GM12874 (cell line): ENCODE data around the gene GRAMD1B.
A peak's percentile ranks its signal among the peaks of the same experiment; 100 is the strongest.

ENCODE experiments used
- TF ChIP-seq, protein P1 (sequence below): IDR thresholded peaks from 2 replicates; pipeline ENCODE4 v1.5.1; 2011; ENCODE audit warnings: low read depth, mild to moderate bottlenecking, control low read depth, low read length, moderate library complexity; ENCODE audit not compliant: insufficient read depth

GRAMD1B gene

DNA sequence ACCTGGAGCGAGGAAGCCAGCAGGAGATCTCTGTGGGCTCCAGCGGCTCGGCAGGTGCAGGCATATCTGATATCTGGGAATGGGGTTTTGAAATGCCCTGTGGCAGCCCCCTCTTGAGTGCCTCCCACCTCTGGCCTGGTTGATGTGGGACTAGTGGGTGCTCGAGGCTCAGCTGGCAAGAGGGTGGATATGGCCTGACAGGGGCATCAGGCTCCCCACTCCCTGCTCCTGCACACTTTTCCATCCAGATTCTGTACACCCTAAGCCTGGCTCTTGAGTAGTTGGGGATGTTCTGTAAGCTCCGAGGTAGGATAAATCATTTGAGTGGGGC is 149.4 kb downstream of the GRAMD1B start:
- TF ChIP-seq, protein P1, sequence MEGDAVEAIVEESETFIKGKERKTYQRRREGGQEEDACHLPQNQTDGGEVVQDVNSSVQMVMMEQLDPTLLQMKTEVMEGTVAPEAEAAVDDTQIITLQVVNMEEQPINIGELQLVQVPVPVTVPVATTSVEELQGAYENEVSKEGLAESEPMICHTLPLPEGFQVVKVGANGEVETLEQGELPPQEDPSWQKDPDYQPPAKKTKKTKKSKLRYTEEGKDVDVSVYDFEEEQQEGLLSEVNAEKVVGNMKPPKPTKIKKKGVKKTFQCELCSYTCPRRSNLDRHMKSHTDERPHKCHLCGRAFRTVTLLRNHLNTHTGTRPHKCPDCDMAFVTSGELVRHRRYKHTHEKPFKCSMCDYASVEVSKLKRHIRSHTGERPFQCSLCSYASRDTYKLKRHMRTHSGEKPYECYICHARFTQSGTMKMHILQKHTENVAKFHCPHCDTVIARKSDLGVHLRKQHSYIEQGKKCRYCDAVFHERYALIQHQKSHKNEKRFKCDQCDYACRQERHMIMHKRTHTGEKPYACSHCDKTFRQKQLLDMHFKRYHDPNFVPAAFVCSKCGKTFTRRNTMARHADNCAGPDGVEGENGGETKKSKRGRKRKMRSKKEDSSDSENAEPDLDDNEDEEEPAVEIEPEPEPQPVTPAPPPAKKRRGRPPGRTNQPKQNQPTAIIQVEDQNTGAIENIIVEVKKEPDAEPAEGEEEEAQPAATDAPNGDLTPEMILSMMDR, result no peak

DNA sequence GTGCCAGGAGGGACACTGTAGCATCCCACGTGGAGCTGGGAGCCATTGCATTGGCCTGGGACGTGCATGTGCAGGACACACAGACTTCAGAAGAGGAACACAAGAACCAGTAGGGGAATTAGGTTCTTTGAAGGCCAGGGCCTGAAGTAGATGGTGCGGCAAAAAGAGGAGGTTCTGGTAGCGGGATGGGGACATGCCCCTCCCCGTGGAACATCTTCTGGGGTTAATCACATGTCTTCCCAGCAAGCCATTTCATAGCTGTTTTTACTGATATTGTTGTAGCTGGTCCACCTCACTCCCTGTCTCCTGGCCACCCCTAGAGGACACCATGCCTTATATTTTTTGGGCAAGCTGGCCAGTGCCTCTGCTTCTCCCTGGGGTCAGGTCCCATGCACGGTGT is 150.1 kb downstream of the GRAMD1B start:
- TF ChIP-seq, protein P1, result no peak

DNA sequence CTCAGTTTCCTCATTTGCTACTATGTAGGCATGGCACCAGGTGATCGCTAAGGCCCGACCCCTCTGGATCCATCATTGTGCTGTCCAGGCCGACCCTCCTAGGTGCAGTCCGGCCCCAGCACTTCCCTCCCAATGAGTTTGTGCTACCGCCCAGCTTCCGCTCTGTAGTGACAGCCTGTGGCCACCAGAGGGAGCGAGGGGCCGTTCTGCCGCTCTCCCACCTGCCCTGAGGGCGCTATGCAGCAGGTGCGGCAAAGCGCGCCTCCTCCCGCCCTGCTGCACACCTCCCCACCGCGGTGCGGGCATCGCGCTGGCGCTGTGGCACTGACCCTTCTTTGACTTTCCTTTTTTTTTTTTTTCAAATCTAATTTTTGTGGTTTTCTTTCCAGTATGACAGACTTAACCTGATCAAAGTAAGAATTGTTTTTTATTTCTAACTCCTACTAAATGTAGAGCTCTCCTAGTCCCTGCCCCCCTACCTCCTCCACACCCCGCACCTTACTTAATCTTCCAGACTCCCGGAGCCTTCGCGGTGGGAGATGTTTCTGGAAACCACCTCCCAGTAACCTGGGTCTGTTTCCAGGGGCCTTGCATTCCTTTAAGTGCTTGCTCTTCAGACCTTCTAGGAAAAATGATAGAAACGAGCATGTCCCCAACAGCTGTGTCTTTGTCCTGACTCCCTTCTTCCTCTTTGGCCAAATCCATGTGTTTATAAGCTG is 150.6 kb downstream of the GRAMD1B start:
- TF ChIP-seq, protein P1, result peak; percentile 93

DNA sequence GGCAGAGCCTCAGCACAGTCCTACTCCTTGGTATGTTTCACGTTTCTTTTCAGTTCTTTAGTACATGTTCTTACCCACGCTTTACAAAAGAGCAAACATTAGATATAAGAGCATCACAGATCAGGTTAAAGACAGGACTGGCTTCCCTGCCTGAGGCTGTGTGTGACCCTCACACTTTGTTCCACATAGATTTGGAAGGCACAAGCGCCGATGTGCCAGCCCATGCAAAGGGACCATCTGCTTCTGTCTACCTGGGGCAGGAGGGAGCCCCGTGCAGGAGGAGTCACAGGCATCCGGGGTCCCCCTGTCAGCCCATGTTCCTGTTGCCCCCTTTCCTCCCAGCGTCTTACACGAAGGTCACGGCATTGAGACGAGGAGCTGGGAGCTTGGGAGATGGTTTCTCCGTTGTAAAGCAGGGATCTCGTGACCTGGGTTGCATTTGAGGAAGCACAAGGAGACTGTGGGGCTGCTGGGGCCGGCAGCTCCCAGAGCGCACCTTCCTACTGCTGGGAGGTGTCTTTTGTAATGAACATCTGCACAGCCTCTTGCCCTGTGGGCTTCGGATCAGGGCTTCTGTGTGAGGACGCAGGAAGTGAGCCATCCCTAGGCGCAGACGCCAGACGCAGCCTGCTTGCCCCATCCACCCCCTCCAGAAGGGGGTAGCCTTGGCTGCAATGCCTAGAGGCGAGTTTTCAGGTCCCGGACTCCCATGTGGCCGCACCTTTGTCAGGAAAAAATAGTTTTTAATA is 151.8 kb downstream of the GRAMD1B start:
- TF ChIP-seq, protein P1, result no peak

DNA sequence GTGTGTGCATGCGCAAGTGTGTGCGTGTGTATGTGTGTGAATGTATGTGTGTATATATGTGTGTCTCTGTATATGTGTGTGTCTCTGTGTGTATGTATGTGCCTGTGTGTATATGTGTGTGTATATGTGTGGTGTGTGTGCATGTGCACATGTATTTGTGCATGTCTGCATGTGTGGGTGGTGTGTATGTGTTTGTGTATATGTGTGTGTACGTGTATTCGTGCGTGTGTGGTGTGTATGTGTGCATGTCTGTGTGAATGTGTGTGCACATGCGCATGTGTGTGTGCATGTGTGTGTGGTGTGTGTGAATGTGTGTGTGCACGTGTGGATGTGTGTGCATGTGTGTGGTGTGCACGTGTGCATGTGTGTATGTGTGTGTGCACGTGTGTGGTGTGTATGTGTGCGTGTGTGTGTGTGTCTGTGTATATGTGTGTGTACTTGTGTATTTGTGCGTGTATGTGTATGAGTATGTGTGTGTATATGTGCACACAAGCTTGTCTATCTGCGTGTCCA is 153.0 kb downstream of the GRAMD1B start:
- TF ChIP-seq, protein P1, result no peak

DNA sequence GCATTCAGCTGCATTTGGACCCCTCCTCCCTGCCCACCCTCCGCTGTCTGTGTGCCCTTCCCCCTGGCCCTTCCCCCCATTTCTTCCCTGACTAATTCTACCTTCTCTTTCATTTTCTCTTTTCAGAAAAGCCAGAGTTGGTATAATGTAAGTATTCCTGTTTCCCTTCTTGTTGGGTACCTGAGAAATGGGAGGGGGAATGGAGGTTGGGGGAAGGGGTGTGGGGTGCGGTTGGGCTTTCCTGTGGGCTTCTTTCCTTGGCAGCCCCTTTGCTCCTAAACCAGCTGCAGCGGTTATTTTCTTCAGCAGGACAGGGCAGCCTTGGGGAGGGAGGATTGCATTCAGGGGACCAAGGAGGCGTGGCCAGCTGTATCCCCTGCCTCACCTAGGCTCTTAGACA is 154.1 kb downstream of the GRAMD1B start:
- TF ChIP-seq, protein P1, result no peak

DNA sequence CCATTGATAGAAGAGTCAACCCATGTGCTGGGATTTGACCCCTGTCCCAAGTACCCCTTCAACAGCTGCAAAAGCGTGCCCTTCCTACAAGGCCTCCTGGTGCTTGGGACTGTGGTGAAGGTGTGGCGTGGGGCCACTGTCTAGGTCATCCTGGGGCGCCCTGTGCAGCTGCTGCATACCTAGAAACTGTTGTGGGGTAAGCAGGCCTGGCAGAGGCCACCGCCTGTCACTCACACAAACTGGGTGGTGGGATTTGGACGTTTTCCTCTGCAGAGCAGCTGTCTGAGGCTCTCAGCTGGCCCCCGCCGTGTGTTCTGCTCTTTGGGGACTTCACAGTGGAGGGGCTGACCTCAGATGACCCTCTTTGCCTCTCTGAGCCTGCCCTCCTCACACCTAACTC is 154.7 kb downstream of the GRAMD1B start:
- TF ChIP-seq, protein P1, result no peak
